H4 (cell line): ENCODE measurements around the gene FYN. TPM values are rescaled to one million over a fixed set of nuclear protein-coding genes. Genes with fewer than 3 reads are reported as not detected.

ENCODE experiments used
- DNase-seq: peaks from one replicate; pipeline ENCODE4 v3.0.0-alpha.2; 2015; ENCODE audit warnings: low spot score
- total RNA-seq: library from RNA; depleted of rRNA; stranded (reverse); fragments of >200 nt; shearing (Covaris generic); gene quantifications from 2 replicates; pipeline ENCODE4 v1.2.3, GENCODE V29; 2014

Gene FYN
- total RNA-seq, 1 experiment from 2014 or later: 19.9 TPM

DNA sequence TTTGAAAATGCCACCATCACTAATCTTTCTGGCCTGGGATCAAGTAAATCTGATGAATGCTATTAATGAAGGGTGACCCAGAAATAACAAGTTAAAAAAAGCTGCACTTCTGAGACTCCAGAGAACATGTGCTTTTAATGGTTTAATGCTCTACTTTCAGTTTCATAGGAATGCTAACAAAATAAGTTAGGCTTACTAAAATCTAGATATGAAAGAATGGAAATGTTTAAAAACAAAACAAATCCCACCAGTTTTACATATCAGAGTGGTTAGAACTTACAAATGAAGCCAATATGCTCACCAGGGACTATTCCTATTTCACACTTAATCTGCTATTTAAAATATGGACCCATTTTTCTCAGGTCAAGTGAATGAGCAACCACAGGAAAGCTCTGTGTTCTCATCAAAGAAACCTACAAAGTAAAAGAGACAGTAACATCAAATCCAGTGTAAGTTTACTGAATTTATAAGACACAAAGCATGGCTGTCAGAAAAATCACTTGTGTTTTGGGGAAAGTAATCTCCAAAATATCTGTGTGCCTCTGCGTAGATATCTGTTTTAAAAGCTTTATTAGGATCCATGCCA is 40.3 kb downstream of the FYN start:
- no peak for DNase-seq

DNA sequence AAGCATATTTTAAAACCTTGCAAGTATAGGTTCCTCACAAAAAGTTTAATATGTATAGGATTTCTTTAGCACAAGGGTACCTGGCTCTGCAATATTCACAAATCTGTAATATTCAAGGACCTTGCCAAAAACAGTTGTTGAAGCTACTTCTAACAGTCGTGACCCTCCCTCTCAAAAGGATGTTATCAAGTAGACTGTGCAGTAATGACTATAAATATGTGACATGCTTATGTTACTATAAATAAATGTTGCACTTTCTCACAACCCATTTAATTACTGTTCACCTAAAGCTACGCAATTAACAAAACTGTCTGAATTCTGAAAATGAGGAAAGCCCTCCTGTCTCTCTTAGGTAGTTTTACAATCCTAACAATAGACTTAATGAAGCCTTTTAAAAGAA is 41.8 kb downstream of the FYN start:
- no peak for DNase-seq

DNA sequence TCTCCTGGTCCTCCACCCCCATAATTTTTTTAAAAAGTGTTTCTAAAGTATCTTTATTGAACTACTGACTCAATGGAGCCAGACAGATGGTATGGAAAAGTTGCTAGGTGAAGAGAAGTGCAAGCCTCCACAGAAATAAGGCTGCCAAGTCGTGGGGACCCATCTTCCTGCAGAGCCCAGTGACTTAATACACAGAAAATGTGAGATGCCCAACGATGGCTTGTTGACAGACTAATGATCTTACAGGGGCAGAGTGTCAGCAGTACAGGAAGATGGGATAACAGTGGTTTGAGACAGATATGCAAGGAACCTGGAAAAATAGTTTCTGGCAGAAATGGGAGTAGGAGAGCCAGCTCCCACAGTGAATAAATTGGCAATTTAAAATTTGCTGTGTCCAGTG is 43.3 kb downstream of the FYN start:
- DNase-seq: no peak

DNA sequence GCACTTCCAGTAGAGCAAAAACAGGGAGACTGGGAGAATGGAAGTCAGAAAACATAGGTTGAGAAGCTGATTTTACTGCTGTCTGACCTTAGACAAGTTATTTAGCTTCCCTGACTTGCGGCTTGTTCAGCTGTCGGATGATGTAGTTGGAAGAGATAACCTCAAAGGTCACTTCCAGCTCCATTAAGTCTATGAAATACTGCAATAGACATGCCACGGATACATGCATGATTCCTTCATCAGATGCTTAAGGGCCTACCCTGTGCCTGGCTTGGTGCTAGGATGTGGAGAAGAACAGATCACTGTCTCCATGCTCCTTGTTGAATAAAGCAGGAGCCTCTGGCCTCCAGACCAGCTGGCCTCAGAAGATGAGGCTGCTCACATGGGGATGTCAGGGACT is 43.7 kb downstream of the FYN start:
- DNase-seq: no peak

DNA sequence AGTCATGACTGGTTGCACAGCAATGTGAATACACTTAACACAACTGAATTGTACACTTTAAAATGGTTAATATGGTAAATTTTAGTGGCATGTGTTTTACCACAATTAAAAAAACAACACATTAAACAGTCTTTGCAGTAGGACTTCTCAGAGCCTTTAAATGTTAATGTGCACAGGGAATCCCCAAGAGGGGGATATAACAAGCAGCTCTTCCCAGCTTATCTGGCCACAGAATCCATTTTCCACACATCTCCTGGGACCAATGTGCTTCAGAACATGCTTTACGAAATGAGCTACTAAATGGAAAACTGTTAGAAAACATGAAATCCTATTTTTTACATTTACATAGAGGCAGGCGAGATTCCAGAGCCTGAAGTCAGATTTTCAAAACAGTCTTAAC is 44.4 kb downstream of the FYN start:
- no peak for DNase-seq

DNA sequence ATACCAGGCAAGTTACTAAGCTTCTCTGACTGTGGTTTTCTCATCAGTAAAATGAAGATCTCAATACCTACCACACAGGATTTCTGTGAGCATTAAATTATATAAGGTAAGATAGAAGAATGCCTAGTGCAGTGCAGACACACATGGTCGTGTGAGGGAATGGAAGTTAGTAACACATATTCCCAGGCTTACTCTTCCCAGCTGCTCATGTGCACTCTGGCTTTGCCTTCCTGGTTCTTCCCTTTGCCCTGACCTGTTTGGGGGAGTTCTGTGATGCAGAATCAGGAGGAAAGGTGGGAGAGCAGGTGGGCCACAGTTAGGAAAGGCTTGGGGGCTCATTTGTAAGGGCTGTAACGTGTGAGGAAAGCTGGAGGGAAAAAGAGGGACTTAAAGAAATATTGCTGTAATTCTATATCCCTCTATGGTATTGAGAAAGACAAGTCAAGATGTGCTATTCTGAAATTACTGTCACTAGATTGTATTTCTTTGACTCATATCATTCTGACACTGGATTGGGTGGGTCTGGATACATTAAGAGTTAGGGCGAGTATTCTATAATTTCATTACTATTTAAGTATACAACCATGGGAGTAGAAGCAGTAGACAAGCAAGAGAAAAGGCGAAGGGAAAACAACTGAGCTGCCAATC is 47.7 kb downstream of the FYN start:
- DNase-seq: no peak

DNA sequence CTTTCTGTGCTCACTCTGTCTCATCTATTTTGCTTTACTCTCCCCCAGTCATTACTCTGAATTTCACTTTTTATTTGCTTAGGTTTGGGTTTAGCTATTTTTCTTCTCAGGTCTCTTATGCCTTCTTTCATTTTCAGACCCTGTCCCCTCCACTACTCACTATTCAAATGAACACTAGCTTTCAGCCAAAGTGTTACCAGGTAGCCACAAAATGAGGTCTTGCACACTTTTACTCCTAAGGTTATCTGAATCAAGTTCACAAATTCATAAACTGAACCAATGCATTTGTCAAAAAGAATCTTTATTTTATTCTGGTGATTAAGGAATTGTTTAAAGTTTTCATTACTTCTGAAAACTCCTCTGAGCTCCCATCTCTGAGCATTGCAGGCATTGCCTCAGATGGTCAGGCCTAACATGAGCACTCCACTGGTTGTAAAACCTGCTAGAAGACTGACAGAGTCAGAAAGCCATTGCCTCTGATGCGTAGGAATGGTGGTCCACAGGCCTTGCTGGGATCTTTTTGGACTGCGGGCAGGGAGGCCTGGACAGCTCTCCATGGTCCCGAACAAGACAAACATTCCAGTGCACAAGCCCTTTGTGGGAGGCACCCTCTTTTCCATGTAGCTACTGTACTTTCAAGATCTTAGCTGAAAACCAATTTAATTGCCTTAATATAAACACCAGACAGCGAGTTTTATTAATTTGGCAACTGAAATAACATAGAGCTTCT is 48.5 kb downstream of the FYN start:
- DNase-seq: no peak

DNA sequence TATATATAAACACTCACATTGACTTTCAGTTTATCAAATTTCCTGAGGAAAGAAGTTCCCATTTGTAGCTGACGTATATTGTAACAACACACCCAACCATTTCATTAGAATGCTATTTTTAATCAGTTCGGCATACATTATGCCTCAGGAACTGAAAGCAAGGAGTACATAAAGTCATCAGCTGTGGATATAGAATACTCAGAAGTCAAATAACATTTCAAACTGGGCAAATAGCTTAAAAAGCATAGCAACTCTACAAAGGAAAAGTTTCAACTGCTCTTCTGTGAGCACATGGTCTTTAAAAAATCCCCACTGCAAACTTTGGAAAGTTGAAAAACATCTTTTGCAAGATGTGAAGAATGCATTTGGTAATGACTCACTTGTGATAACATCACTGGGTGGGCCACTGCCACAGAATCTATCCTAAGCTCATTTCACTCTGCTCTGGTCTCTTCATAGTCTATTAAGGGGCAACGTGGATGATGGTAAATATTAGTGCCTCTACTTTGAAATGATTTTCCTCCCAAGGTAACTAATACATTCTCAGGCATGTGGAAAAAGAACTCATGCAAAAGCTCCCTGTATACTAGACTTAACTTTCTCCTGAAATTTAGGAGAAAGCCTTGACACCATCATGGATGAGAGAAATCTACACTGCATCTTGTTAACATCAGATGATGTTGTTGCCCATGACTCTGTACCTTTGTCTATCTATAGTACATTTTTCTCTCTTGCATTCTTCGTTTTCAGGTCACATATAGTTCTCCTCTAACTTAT is 49.2 kb downstream of the FYN start:
- no peak for DNase-seq

DNA sequence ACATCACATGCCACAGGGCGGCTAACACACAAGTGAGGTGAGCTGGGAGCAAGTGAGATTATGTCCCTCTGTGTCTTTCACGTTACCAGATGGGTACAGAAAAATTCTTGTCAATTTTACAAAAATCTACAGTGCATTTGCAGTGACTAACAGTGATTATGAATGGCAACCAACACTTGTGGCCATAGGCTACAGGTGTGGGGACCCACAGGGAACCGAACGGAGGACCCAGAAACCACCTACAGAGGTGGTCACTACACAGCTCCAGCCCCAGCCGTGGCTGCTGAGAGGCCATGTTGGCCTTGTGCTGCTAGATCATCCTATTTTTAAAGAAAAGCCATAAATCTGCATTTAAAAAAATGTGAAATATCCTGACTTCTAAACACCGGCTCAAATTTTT is 50.2 kb downstream of the FYN start:
- DNase-seq: no peak

DNA sequence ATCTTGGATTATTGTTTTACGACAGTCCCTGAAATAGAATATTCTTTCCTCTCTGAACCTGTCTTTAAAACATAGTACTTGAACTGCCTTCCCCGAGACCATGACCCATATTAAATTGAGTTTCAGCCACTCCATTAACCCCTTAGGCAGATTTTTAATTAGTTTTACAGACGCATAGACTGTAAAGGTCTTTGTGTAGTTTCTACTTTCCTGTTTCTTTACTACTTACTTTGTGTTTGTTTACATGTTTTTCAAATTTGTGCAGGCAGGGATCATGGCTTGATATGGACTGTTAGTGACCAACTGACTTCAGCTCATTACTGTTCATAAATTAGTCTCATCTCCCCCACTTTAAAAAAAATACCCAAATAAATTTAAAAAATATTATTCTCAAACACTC is 53.8 kb downstream of the FYN start:
- DNase-seq: no peak

DNA sequence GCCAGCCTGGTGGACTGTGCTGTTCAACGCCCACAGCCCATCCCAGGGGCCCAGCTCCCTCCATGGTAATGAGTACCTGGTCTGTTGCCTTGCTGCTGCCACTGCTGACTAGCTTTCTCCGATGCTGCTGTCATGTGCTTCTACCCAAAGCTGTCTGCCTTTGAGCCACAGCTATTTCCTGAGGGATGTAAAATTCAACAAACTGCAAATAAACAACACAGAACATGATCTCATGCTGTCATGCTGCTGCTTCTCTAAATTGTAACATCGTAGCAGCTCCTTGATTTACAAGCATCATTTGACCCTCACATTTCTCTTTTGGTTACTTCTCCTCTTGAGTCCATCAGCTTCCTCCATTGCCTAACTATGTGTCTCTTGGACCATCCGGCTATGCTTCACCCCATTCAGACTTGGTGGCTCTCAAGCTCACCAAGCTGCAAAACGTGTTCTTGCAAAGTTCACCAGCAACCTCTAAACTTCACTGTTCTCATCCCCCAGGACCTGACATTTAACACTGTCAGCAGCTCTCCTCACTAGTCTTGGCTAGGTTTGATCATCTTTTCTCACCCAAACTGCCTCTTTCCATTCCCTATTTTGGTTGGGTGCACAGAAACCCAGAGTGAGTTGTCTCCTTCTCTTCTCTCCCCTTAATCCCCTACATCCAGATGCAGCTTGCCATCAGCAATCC is 54.6 kb downstream of the FYN start:
- DNase-seq: no peak

DNA sequence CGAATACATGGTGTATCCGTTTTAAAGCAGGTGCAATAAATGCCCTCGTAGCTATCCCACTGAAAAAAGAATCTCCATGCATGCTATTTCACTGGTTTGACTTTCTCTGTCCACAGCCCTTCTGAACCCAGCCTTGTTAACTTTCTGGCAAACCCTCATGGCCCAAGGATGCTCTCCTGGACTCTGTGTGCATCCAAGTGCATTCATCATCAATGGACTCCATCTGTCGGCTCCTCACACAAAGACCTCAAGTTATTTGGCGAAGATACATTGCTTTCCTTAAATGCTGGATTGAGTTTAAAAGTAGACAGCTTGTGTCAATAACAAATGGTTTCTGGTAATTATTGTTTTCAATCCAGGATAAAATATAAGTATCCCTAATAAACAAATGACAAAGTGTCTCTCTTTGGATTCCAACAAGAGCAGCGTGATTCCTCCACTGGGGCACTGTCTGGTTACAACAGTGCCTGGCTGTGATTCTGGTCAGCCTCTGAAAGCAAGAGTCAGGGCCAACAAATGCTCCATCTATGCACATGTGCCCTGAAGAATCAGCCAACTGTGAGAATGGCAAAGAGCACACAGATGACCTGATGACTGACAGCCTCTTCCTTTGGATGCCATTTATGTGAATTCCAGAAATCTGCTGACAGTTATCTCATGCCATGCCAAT is 55.7 kb downstream of the FYN start:
- no peak for DNase-seq

DNA sequence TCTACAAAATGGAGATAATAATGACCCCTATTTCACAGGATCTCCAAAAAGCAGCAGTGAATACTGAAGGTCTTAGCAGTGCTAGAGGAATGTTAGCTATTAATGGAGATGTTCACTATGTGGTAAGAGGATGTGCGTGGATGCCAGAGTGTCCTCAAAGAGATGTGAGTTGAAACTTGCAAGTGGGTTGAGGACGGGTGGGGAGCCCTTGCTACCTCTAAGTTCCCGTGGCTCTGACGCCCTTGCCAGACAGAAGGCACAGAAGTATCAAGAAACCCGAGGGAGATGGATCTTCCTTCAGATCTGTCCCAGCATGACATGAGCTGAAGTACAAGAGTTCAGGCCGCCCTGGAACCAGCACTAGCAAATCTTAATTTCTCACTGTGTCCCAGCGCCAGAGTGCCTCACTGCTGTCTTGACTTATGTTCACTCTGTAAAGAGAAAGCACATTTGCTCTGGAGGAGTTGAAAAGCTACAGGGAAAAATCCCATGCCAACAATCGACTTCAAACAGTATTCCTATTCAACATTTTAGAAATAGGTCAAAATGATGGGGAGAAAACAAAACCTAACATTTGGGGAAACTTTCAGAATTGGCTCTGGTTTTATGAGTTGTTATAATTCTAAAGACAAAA is 59.5 kb downstream of the FYN start:
- no peak for DNase-seq

DNA sequence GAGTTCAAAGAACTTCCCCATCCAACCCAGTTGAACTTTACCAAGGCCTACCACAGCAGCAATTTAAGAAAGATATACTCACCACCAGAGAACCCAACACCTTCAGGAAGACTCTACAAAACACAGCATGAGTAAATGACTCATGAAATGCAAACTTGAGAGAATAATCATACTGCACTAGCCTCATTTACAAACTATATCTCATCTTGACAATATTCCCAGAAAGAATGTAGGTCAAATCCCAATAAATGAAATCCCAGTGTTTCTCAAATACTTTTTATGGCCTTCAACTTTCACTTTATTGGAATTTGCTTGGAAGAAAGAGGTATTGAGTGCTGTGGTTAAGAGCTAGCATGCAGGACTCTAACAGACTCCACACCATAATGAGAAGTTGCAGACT is 60.0 kb downstream of the FYN start:
- DNase-seq: no peak

DNA sequence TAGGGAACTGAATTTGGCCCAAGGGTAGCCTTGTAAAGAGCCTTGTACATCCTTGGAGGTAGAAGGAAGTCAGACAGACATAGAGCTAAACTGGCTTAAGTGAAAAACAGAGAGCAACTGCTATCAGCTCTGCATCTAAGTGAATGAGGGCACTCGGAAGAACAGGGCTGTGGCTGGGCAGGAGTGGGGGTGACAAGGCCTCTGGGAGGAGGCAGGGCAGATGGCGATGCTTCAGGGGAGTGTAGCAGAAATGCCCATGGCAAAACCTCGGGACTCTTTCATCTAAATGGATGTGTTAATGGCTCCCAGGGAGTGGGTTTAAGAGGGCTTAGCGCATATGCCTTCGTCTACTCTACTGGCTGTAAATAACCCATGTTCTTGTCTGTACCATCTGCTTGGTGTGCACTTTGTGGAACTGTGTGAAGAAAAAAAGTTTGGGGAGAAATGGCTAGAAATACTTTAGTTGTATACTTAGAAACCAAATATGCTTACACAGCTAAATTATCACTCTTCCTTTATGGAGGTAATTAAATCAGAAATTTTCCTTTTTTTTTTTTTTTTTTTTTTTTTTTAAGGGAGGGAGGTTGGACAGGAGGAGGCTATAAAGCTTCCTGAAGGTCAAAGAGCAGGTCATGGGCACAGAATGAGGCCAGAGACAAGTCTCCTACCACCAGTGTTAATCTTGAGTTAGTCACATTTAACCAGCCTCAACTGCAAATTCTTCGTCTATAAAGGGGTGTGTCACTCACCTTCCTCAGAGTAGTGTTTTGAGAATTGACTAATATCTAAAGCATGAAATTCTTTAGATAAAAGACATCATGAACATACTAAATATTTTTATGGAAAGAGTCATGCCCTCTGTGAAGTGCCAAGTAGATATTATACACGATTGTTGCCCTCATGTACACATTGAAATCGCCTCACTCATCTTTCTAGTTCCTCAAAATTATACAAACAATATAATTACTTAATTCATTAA is 60.9 kb downstream of the FYN start:
- no peak for DNase-seq

DNA sequence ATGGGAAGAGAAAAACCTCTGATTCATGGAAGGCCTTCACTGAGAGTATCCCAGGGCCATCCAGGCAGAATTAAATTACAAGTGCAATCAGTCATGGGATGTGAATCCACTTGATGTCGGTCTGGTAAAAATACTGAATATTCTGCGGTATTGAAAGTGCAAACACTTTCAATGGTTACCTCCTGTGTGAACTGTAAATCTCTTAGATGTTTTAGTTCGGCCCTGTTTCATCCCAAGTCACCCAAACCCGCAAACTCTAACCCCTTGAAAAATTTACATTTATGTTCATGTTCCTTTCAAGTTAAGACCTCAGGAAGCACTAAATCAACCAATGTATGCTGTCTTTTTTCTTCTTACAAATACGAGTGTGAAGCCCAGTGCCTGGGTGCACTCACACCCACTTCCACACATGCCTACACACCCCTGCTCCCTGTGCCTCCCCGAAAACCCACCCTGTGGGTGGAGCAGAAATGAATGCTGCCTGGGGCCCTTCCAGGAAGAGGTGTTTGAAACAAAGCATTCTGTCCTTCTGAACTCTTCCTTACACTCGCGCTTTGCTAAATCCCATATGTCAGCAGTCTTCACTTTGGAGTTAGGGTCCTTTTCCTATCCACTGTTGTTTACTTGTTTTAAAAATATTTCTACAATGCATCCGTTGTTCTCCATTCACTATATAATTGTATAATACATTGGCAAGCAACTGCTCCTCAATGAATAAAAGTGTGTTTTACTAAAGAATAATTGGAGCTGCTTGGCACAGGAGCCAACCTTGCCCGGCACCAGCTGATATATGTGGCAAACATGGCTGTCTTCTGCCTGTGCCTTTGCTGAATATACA is 62.7 kb downstream of the FYN start:
- DNase-seq: no peak

DNA sequence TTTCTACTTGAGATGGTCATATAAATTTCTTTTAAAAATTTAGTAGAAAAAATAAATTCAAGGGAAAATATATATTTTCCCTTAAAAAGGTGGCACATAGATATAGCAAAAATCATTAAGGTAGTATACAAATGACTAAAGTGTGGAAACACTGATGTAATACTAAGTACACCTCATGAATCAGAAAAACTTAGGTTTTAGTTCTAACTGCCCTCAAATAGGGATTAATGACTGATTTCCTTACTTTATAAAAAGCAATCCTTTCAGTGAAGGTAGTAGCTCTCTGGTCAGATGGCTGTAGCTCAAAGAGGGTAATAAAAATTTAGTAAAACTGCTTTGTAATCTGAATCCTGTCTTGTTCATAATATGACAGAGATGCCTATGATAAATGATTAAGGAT is 63.5 kb downstream of the FYN start:
- no peak for DNase-seq

DNA sequence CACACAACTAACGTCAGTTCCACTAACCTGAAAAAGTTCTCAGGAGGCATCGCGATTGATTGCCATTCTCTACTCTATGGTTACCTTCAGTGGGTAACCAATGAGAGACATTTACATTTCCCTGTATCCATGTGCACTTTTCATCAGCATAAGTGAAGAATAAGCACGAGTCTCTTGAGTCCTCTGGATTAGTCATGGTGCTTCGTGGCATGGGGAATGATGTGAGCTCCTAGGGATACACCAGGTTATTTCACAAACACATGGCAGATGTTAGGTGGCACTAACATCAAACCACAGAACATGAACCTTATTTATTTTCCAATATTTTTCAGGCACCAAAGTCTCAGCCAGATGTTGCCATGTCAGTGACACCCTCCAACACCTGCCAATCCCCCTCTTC is 64.0 kb downstream of the FYN start:
- no peak for DNase-seq

DNA sequence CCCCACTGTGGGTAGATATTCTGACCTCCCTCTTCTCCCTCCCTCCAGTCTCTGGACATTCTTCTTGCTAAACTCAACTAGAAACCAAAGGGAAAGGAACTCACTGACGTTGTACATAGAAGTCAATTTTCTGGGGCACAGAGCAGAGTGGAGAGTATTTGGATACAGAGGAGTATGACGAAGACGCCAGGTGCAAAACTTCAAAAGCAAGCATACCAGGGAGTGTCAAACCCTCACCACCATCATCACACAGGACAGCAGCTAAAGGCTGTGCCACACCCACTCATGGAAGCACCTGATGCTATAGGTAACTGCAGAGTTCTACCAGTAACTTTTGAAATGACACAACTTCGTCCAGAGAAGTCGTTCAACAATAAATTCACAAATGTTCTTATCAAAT is 64.8 kb downstream of the FYN start:
- DNase-seq: no peak
